GM23338 (cell line): ENCODE measurements around the gene LMOD1. TPM values are rescaled to one million over a fixed set of nuclear protein-coding genes. Genes with fewer than 3 reads are reported as not detected.
"Not testable (repeated sequence)": the region's sequence is repeated elsewhere in the genome, so short reads cannot be mapped to it uniquely, and the experiment has no call there.

Source experiments
- ATAC-seq: fragments of 200-7000 bp; cut with Tn5 transposase; 3 replicates; pipeline ENCODE4 v1.9.1; 2020
- DNase-seq: peaks from one replicate; pipeline ENCODE4 v3.0.0-alpha.2; 2015; ENCODE audit warnings: low spot score
- H2AFZ ChIP-seq: fragments of 200-600 bp; sonication (generic); 2 replicates; pipeline ENCODE4 v1.8.0; 2016; ENCODE audit warnings: antibody characterized with exemption, mild to moderate bottlenecking, moderate library complexity
- H3F3A ChIP-seq: fragments of 200-600 bp; sonication (generic); replicated peaks from 2 replicates; pipeline ENCODE4 v1.8.0; 2017; ENCODE audit warnings: antibody characterized with exemption, mixed run types, low read depth
- H3K27ac ChIP-seq: fragments of 200-600 bp; sonication (generic); 2 replicates; pipeline ENCODE4 v1.6.1; 2016; ENCODE audit warnings: low read depth
- H3K27me3 ChIP-seq: fragments of 200-600 bp; sonication (generic); 2 replicates; pipeline ENCODE4 v1.8.0; 2016; ENCODE audit warnings: mild to moderate bottlenecking, mixed run types, moderate library complexity; ENCODE audit not compliant: insufficient read depth
- H3K36me3 ChIP-seq: fragments of 200-600 bp; sonication (generic); 2 replicates; pipeline ENCODE4 v1.8.0; 2016; ENCODE audit warnings: mild to moderate bottlenecking; ENCODE audit not compliant: insufficient read depth
- H3K4me1 ChIP-seq: fragments of 200-600 bp; sonication (generic); 2 replicates; pipeline ENCODE4 v1.8.0; 2016; ENCODE audit warnings: mild to moderate bottlenecking, moderate library complexity; ENCODE audit not compliant: insufficient read depth
- H3K4me2 ChIP-seq: fragments of 200-600 bp; sonication (generic); 2 replicates; pipeline ENCODE4 v1.7.1; 2017; ENCODE audit warnings: mixed run types
- H3K4me3 ChIP-seq: fragments of 200-600 bp; sonication (generic); 2 replicates; pipeline ENCODE4 v1.6.1; 2016; ENCODE audit warnings: mixed run types
- H3K79me2 ChIP-seq: fragments of 200-600 bp; sonication (generic); replicated peaks from 2 replicates; pipeline ENCODE4 v1.8.0; 2017; ENCODE audit warnings: mild to moderate bottlenecking; ENCODE audit not compliant: insufficient read depth
- H3K9me2 ChIP-seq: fragments of 200-600 bp; sonication (generic); 2 replicates; pipeline ENCODE4 v1.8.0; 2017; ENCODE audit not compliant: insufficient read depth
- H4K20me1 ChIP-seq: fragments of 200-600 bp; sonication (generic); replicated peaks from 2 replicates; pipeline ENCODE4 v1.8.0; 2017; ENCODE audit warnings: mild to moderate bottlenecking; ENCODE audit not compliant: insufficient read depth
- H3K27ac Mint-ChIP-seq: 2 replicates; pipeline ENCODE4 v1.8.0; 2020; ENCODE audit warnings: inconsistent platforms, mild to moderate bottlenecking, moderate library complexity, mixed read lengths
- H3K27me3 Mint-ChIP-seq: 3 replicates; pipeline ENCODE4 v1.8.0; 2022; ENCODE audit warnings: low read depth, mild to moderate bottlenecking, moderate library complexity, mixed read lengths, inconsistent platforms; ENCODE audit not compliant: insufficient read depth, poor library complexity
- H3K36me3 Mint-ChIP-seq: 3 replicates; pipeline ENCODE4 v1.8.0; 2021; ENCODE audit warnings: low read depth, mild to moderate bottlenecking, inconsistent platforms, moderate library complexity, mixed read lengths
- H3K4me1 Mint-ChIP-seq: 3 replicates; pipeline ENCODE4 v1.8.0; 2020; ENCODE audit warnings: mild to moderate bottlenecking, inconsistent platforms, mixed read lengths
- H3K4me3 Mint-ChIP-seq: 3 replicates; pipeline ENCODE4 v1.8.0; 2021; ENCODE audit warnings: moderate library complexity, mild to moderate bottlenecking, inconsistent platforms, mixed read lengths
- H3K9me3 Mint-ChIP-seq: 3 replicates; pipeline ENCODE4 v1.8.0; 2020; ENCODE audit warnings: moderate library complexity, mild to moderate bottlenecking, inconsistent platforms, mixed read lengths
- CTCF ChIP-seq, 2 experiments: fragments of 200-600 bp in 1 of 2; sonication (generic) in 1 of 2; conservative IDR thresholded peaks; 2 replicates each; pipeline versions ENCODE4 v1.5.1 to v1.6.1; 2016 to 2017; ENCODE audit warnings: antibody characterized with exemption in 2 of 2, low read depth in 2 of 2, mild to moderate bottlenecking in 2 of 2, moderate library complexity in 1 of 2
- ETS1 ChIP-seq: IDR thresholded peaks from 2 replicates; pipeline ENCODE4 v1.6.1; 2016; ENCODE audit warnings: antibody characterized with exemption
- EZH2 ChIP-seq: fragments of 200-600 bp; sonication (generic); IDR thresholded peaks from one replicate; pipeline ENCODE4 v1.8.0; 2017; ENCODE audit warnings: antibody characterized with exemption, mild to moderate bottlenecking, low read depth; ENCODE audit not compliant: unreplicated experiment
- POLR2AphosphoS5 ChIP-seq: IDR thresholded peaks from 2 replicates; pipeline ENCODE4 v1.6.1; 2016; ENCODE audit warnings: antibody characterized with exemption, low read depth
- ZNF114 ChIP-seq: fragments of 250-450 bp; sonication (Bioruptor Pico); IDR thresholded peaks from 2 replicates; pipeline ENCODE4 v1.5.0; 2020; ENCODE audit warnings: mild to moderate bottlenecking, moderate library complexity
- ZNF331 ChIP-seq: fragments of 250-450 bp; sonication (Bioruptor Pico); IDR thresholded peaks from 2 replicates; pipeline ENCODE4 v1.5.0; 2020; ENCODE audit warnings: low read depth, mild to moderate bottlenecking, moderate library complexity
- polyA plus RNA-seq: library from polyadenylated mRNA; unstranded; fragments of >200 nt; fragmentation: Nextera tagmentation; extraction: Ambion mirVana; gene quantifications from 2 replicates; pipeline ENCODE4 v1.2.1, GENCODE V29; 2016
- total RNA-seq: library from RNA; depleted of rRNA; stranded (reverse); fragments of >200 nt; shearing (Covaris generic); gene quantifications from 2 replicates; pipeline ENCODE4 v1.2.3, GENCODE V29; 2014

The LMOD1 gene
- total and polyA plus RNA-seq, 2 experiments from 2014 or later, result 0.74 to 1.7 TPM

- no peak for TF ChIP-seq CTCF (conservative IDR thresholded peaks at IDR 0.05; ENCODE audit: low read depth in 2 of 2)
- TF ChIP-seq ETS1, result no peak
- no peak for TF ChIP-seq EZH2
- no peak for TF ChIP-seq POLR2AphosphoS5
These were observed 41.8 kb downstream of the LMOD1 start (continued) for GRCh38 chr1:201904579-201904978.

GRCh38 chr1:201903135-201903534 lies 43.2 kb downstream of the LMOD1 start:
- H3K27ac Mint-ChIP-seq, result no peak overlapping the region

GRCh38 chr1:201902198-201902597 lies 44.1 kb downstream of the LMOD1 start:
- DNase-seq, result no peak
- Histone ChIP-seq H3K36me3 (no peaks in the 10 kb centered on the region), H3K27me3 (no peaks in the 10 kb centered on the region), H4K20me1 (no peaks in the 10 kb centered on the region), H3K27ac (no peak overlapping the region), H3K4me1 (no peaks in the 10 kb centered on the region), H3K79me2 (no peaks in the 10 kb centered on the region), H3K4me2 (no peak overlapping the region), H3F3A (no peaks in the 10 kb centered on the region), H3K9me2 (0 out of 2 replicates have a peak, but pooled peaks cover 7% of the 10 kb centered on the region), H2AFZ (no peak overlapping the region), H3K4me3 (no peak overlapping the region)
- H3K27ac Mint-ChIP-seq, result no peak overlapping the region
- no peak overlapping the region for H3K4me3 Mint-ChIP-seq
- H3K27me3 Mint-ChIP-seq, result peaks cover 12% of the 10 kb centered on the region
- peaks cover 4% of the 10 kb centered on the region; the same call in 1 of the 3 replicates for H3K4me1 Mint-ChIP-seq
- no peaks in the 10 kb centered on the region for H3K9me3 Mint-ChIP-seq
- TF ChIP-seq ZNF114 (CRISPR knock-in tag) (no peak), ZNF331 (CRISPR knock-in tag) (no peak), EZH2 (no peak), CTCF (conservative IDR thresholded peaks at IDR 0.05; ENCODE audit: low read depth in 2 of 2) (no peak)
- no peak for ATAC-seq
- no peaks in the 10 kb centered on the region; the same call in 2 of the 3 replicates for H3K36me3 Mint-ChIP-seq

More at GRCh38 chr1:201903135-201903534, 43.2 kb downstream of the LMOD1 start:
- Histone ChIP-seq H3K79me2 (no peaks in the 10 kb centered on the region), H2AFZ (no peak overlapping the region), H3K27me3 (no peaks in the 10 kb centered on the region), H3K4me1 (no peaks in the 10 kb centered on the region), H3K4me2 (no peak overlapping the region), H3K9me2 (0 out of 2 replicates have a peak, but pooled peaks cover 7% of the 10 kb centered on the region), H3K36me3 (no peaks in the 10 kb centered on the region), H3F3A (no peaks in the 10 kb centered on the region), H3K27ac (no peak overlapping the region), H4K20me1 (no peaks in the 10 kb centered on the region), H3K4me3 (no peak overlapping the region)
- no peak for DNase-seq
- Mint-ChIP-seq H3K4me1 (peaks cover 4% of the 10 kb centered on the region; the same call in 1 of the 3 replicates), H3K4me3 (no peak overlapping the region), H3K9me3 (no peaks in the 10 kb centered on the region), H3K27me3 (peaks cover 12% of the 10 kb centered on the region), H3K36me3 (no peaks in the 10 kb centered on the region; the same call in 2 of the 3 replicates)
- TF ChIP-seq CTCF (conservative IDR thresholded peaks at IDR 0.05; ENCODE audit: low read depth in 2 of 2), result no peak
- TF ChIP-seq ZNF331 (CRISPR knock-in tag), result no peak
- peak; percentile 22; the same call in 2 of the 3 replicates for ATAC-seq

- H3K27ac Mint-ChIP-seq, H4K20me1 ChIP-seq, ATAC-seq, H3K36me3 ChIP-seq, H3K27ac ChIP-seq, H3K4me3 Mint-ChIP-seq, DNase-seq, H2AFZ ChIP-seq, H3F3A ChIP-seq, H3K4me2 ChIP-seq, H3K9me3 Mint-ChIP-seq, H3K9me2 ChIP-seq, H3K36me3 Mint-ChIP-seq, H3K4me3 ChIP-seq, H3K4me1 ChIP-seq, H3K27me3 ChIP-seq, H3K79me2 ChIP-seq: not testable (repeated sequence)
- Mint-ChIP-seq H3K27me3 (peaks cover 13% of the 10 kb centered on the region), H3K4me1 (peaks cover 12% of the 10 kb centered on the region)
These were observed 45.3 kb downstream of the LMOD1 start for GRCh38 chr1:201901036-201901435.
